Measurements from ENCODE around the gene ASZ1. TPM values are rescaled to one million over a fixed set of nuclear protein-coding genes. Genes with fewer than 3 reads are reported as not detected.

ASZ1 gene
- total and polyA plus RNA-seq, 2 of the 4 experiments (the other 2 are of a cell fraction), result not detected

- Histone ChIP-seq H3K9ac (ENCODE audit: low read depth, low read length) (peak within 1 kb of the TSS; percentile 51; the same call in 1 of the 2 replicates), H2AK5ac (ENCODE audit: low read depth, low read length) (peak within 1 kb of the TSS; percentile 20; the same call in 1 of the 2 replicates), H3K79me1 (ENCODE audit: low read depth in 1 of 2, low read length in 2 of 2) (no peaks in the 10 kb centered on the region), H3K18ac (ENCODE audit: low read depth, low read length) (peak within 1 kb of the TSS; percentile 42; the same call in 1 of the 2 replicates), H3K9me1 (ENCODE audit: insufficient read depth, low read length) (0 out of 2 replicates have a peak, but pooled peaks cover 2% of the 10 kb centered on the region), H3K14ac (replicated peaks; ENCODE audit: low read depth, low read length) (0 out of 2 replicates have a peak within 1 kb of the TSS, but pooled peaks have one; percentile 42), H3K9me3 (ENCODE audit: control insufficient read depth, insufficient read depth, low read length) (peaks cover 6% of the 10 kb centered on the region; the same call in 1 of the 2 replicates), H3K4me1 (ENCODE audit: control insufficient read depth, insufficient read depth, low read length) (peaks cover 7% of the 10 kb centered on the region; the same call in 1 of the 2 replicates), H2BK20ac (ENCODE audit: low read depth, low read length) (peak within 1 kb of the TSS; percentile 56; the same call in 1 of the 2 replicates), H4K8ac (ENCODE audit: low read depth in 2 of 2, low read length in 2 of 2) (peak within 1 kb of the TSS; percentile 19 to 78; a peak in 1 of 4 replicates), H3K27ac (ENCODE audit: insufficient read depth, low read length) (peak within 1 kb of the TSS; percentile 8; the same call in 1 of the 2 replicates), H3K23ac (ENCODE audit: low read depth, low read length) (peak within 1 kb of the TSS; percentile 68), H4K20me1 (ENCODE audit: insufficient read depth, low read length) (no peaks in the 10 kb centered on the region), H3K4me2 (ENCODE audit: low read depth, low read length) (peak within 1 kb of the TSS; percentile 83), H3K56ac (ENCODE audit: extremely low read depth, insufficient read depth, low read length) (no peak within 1 kb of the TSS), H2BK15ac (ENCODE audit: low read depth, low read length) (no peak within 1 kb of the TSS), H2AK9ac (replicated peaks; ENCODE audit: low read depth, low read length, poor library complexity) (peak within 1 kb of the TSS; percentile 91), H3K4me3 (ENCODE audit: insufficient read depth, low read depth, low read length) (peak within 1 kb of the TSS; percentile 45), H4K5ac (ENCODE audit: low read depth, low read length) (peak within 1 kb of the TSS; percentile 49; the same call in 1 of the 2 replicates), H4K91ac (ENCODE audit: insufficient read depth, low read depth, low read length) (peak within 1 kb of the TSS; percentile 41), H2BK5ac (ENCODE audit: low read depth, low read length, poor library complexity, severe bottlenecking) (no peak within 1 kb of the TSS), H3K36me3 (ENCODE audit: control insufficient read depth, insufficient read depth, low read length) (peaks cover 6% of the 10 kb centered on the region; the same call in 1 of the 2 replicates), H2BK120ac (ENCODE audit: low read depth, low read length) (peak within 1 kb of the TSS; percentile 90), H3K4ac (ENCODE audit: low read depth, low read length) (peak within 1 kb of the TSS; percentile 79), H3K27me3 (ENCODE audit: control insufficient read depth, insufficient read depth, low read length) (peaks cover 30% of the 10 kb centered on the region), H2AFZ (replicated peaks; ENCODE audit: low read length, poor library complexity) (peak within 1 kb of the TSS; percentile 94)
- no TSS peak for BruUV-seq (replicated peaks)
- in situ Hi-C loops (cut with MboI; ENCODE audit: low sequenced_read_pairs) (no loop called here), dilution Hi-C loops (cut with HindIII; ENCODE audit: low sequenced_read_pairs, unreplicated experiment) (no loop called here), intact Hi-C loops (cut with micrococcal nuclease) (loop anchor here (5.0 kb wide), 2 partner anchors 39 to 51 kb away; no protein-coding TSS in a partner anchor)
- WGBS, 2 experiments (ENCODE audit: extremely low coverage in 2 of 2, insufficient read length in 1 of 2), result 2% methylated on average over 20 of the region's 60 CpGs; no CpG with 5 or more reads in 1 of the 2 experiments
- ChIA-PET CTCF (interaction anchor here (0.6 kb wide), 1 partner anchor 76 kb away, joined by 3 read pairs; no protein-coding TSS in a partner anchor), POLR2A (ENCODE audit: unreplicated experiment) (no interaction called here)
- peak; percentile 25 for ATAC-seq (ENCODE audit: low read depth)
- peak; percentile 7 for DNase-seq
- TF ChIP-seq MAZ (IDR thresholded peaks at IDR 0.05; ENCODE audit: borderline replicate concordance, low read depth, low read length) (no peak), FOS (IDR thresholded peaks at IDR 0.05; ENCODE audit: low read depth, low read length) (no peak), SMC3 (IDR thresholded peaks at IDR 0.05; ENCODE audit: low read depth, low read length) (no peak), ELK1 (IDR thresholded peaks at IDR 0.05; ENCODE audit: borderline replicate concordance, low read depth, low read length) (no peak), CEBPB (IDR thresholded peaks at IDR 0.05; ENCODE audit: low read depth, low read length) (no peak), BHLHE40 (IDR thresholded peaks at IDR 0.05; ENCODE audit: low read depth, low read length) (no peak), NFE2L2 (IDR thresholded peaks at IDR 0.05; ENCODE audit: low read depth, low read length) (no peak), POLR2A (IDR thresholded peaks at IDR 0.05; ENCODE audit: low read depth, low read length) (no peak), CHD1 (IDR thresholded peaks at IDR 0.05; ENCODE audit: low read depth, low read length) (no peak)
- TF ChIP-seq, protein P1, sequence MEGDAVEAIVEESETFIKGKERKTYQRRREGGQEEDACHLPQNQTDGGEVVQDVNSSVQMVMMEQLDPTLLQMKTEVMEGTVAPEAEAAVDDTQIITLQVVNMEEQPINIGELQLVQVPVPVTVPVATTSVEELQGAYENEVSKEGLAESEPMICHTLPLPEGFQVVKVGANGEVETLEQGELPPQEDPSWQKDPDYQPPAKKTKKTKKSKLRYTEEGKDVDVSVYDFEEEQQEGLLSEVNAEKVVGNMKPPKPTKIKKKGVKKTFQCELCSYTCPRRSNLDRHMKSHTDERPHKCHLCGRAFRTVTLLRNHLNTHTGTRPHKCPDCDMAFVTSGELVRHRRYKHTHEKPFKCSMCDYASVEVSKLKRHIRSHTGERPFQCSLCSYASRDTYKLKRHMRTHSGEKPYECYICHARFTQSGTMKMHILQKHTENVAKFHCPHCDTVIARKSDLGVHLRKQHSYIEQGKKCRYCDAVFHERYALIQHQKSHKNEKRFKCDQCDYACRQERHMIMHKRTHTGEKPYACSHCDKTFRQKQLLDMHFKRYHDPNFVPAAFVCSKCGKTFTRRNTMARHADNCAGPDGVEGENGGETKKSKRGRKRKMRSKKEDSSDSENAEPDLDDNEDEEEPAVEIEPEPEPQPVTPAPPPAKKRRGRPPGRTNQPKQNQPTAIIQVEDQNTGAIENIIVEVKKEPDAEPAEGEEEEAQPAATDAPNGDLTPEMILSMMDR (conservative IDR thresholded peaks at IDR 0.05; ENCODE audit: low read depth, low read length), result no peak
Measured at GRCh38 chr7:117322741-117323304, 104.5 kb downstream of the ASZ1 start, which contains the start of gene WNT2. Gene WNT2, minus strand, starts transcription at chr7:117323058. Its CDS starts 69 bp downstream, at chr7:117322989.
